Skeletal muscle tissue (tissue), 4 donors: ENCODE results near the gene STK26. TPM values are rescaled to one million over a fixed set of nuclear protein-coding genes. Genes with fewer than 3 reads are reported as not detected.
"Not testable (repeated sequence)": the region's sequence is repeated elsewhere in the genome, so short reads cannot be mapped to it uniquely, and the experiment has no call there.

Experiments used
- H3K27ac ChIP-seq: one replicate; pipeline ENCODE4 v1.7.0; 2013; ENCODE audit warnings: mild to moderate bottlenecking, low read depth, low read length, inconsistent platforms
- H3K27me3 ChIP-seq, 3 donors: one replicate each; pipeline ENCODE4 v1.7.0; 2013; ENCODE audit warnings: low read length in 3 of 3; ENCODE audit not compliant: control insufficient read depth in 3 of 3, insufficient read depth in 3 of 3
- H3K36me3 ChIP-seq, 3 donors: one replicate each; pipeline ENCODE4 v1.7.0; 2013; ENCODE audit warnings: low read length in 3 of 3; ENCODE audit not compliant: control insufficient read depth in 3 of 3, insufficient read depth in 3 of 3
- H3K4me1 ChIP-seq, 3 donors: one replicate each; pipeline ENCODE4 v1.7.0; 2013; ENCODE audit warnings: low read length in 3 of 3, mild to moderate bottlenecking in 3 of 3; ENCODE audit not compliant: control insufficient read depth in 3 of 3, insufficient read depth in 3 of 3
- H3K4me3 ChIP-seq, 3 donors: one replicate each; pipeline ENCODE4 v1.7.0; 2013; ENCODE audit warnings: low read length in 3 of 3
- H3K9ac ChIP-seq, 3 donors: one replicate each; pipeline ENCODE4 v1.7.0; 2013; ENCODE audit warnings: low read length in 3 of 3, mild to moderate bottlenecking in 3 of 3, moderate library complexity in 2 of 3, low read depth in 1 of 3
- H3K9me3 ChIP-seq, 3 donors: one replicate each; pipeline ENCODE4 v1.7.0; 2013; ENCODE audit warnings: low read length in 3 of 3; ENCODE audit not compliant: control insufficient read depth in 3 of 3
- total RNA-seq: library from RNA; depleted of rRNA; stranded (reverse); fragments of >200 nt; gene quantifications from one replicate; pipeline ENCODE4 v1.2.3, GENCODE V29; 2014
- donor health status: Osteomylitis.

STK26 gene
- total RNA-seq, 1 donor from 2014 or later, result 24.5 TPM

GRCh38 chrX:132088864-132089263, 65.8 kb downstream of the STK26 start:
- no peak overlapping the region for H3K27ac ChIP-seq
- no peaks in the 10 kb centered on the region for H3K36me3 ChIP-seq
- no peaks in the 10 kb centered on the region for H3K4me1 ChIP-seq
- H3K9me3 ChIP-seq, result no peaks in the 10 kb centered on the region
- no peak overlapping the region for H3K4me3 ChIP-seq
- peaks cover 0 to 3% (median 0%) of the 10 kb centered on the region in 3 donors for H3K27me3 ChIP-seq
- no peak overlapping the region for H3K9ac ChIP-seq

- Histone ChIP-seq H3K27me3 (peaks cover 0 to 3% (median 0%) of the 10 kb centered on the region in 3 donors), H3K36me3 (no peaks in the 10 kb centered on the region), H3K27ac (no peak overlapping the region), H3K9me3 (no peaks in the 10 kb centered on the region), H3K4me3 (no peak overlapping the region), H3K9ac (no peak overlapping the region), H3K4me1 (no peaks in the 10 kb centered on the region)
These were observed 67.5 kb downstream of the STK26 start for GRCh38 chrX:132090403-132091159.

- H3K9ac ChIP-seq, result no peak overlapping the region
- no peak overlapping the region for H3K4me3 ChIP-seq
- H3K4me1 ChIP-seq, result no peaks in the 10 kb centered on the region
- H3K27me3 ChIP-seq, result peaks cover 0 to 6% (median 0%) of the 10 kb centered on the region in 3 donors
- no peak overlapping the region for H3K27ac ChIP-seq
- H3K9me3 ChIP-seq, result no peaks in the 10 kb centered on the region
- H3K36me3 ChIP-seq, result no peaks in the 10 kb centered on the region
These were observed 69.5 kb downstream of the STK26 start for GRCh38 chrX:132092439-132093065.

GRCh38 chrX:132093239-132093860, 70.2 kb downstream of the STK26 start:
- Histone ChIP-seq H3K9ac (no peak overlapping the region), H3K9me3 (no peaks in the 10 kb centered on the region), H3K27ac (no peak overlapping the region), H3K27me3 (peaks cover 0 to 9% (median 0%) of the 10 kb centered on the region in 3 donors), H3K36me3 (no peaks in the 10 kb centered on the region), H3K4me1 (no peaks in the 10 kb centered on the region), H3K4me3 (no peak overlapping the region)

- H3K4me3 ChIP-seq, result no peak overlapping the region
- no peaks in the 10 kb centered on the region for H3K9me3 ChIP-seq
- peaks cover 0 to 9% (median 0%) of the 10 kb centered on the region in 3 donors for H3K27me3 ChIP-seq
- no peaks in the 10 kb centered on the region for H3K36me3 ChIP-seq
- no peak overlapping the region for H3K9ac ChIP-seq
- no peaks in the 10 kb centered on the region for H3K4me1 ChIP-seq
- no peak overlapping the region for H3K27ac ChIP-seq
These were observed 71.1 kb downstream of the STK26 start for GRCh38 chrX:132094164-132094563.

- not testable (repeated sequence) for H3K27me3 ChIP-seq, H3K4me1 ChIP-seq
These were observed 75.6 kb downstream of the STK26 start for GRCh38 chrX:132098704-132099103.

GRCh38 chrX:132101206-132101605, 78.1 kb downstream of the STK26 start:
- Histone ChIP-seq H3K4me3 (no peak overlapping the region), H3K27ac (no peak overlapping the region), H3K9me3 (no peaks in the 10 kb centered on the region), H3K4me1 (no peaks in the 10 kb centered on the region), H3K36me3 (no peaks in the 10 kb centered on the region), H3K27me3 (peaks cover 0 to 6% (median 0%) of the 10 kb centered on the region in 3 donors), H3K9ac (no peak overlapping the region)

More at GRCh38 chrX:132098704-132099103, 75.6 kb downstream of the STK26 start:
- not testable (repeated sequence) for H3K27ac ChIP-seq, H3K9me3 ChIP-seq, H3K4me3 ChIP-seq, H3K9ac ChIP-seq, H3K36me3 ChIP-seq

GRCh38 chrX:132101799-132102198, 78.7 kb downstream of the STK26 start:
- H3K4me1 ChIP-seq, result no peaks in the 10 kb centered on the region
- H3K27me3 ChIP-seq, result peaks cover 0 to 6% (median 0%) of the 10 kb centered on the region in 3 donors
- no peaks in the 10 kb centered on the region for H3K36me3 ChIP-seq
- H3K27ac ChIP-seq, result no peak overlapping the region
- H3K9me3 ChIP-seq, result no peaks in the 10 kb centered on the region
- no peak overlapping the region for H3K9ac ChIP-seq
- H3K4me3 ChIP-seq, result no peak overlapping the region

- Histone ChIP-seq H3K4me3 (no peak overlapping the region), H3K27ac (no peak overlapping the region), H3K9me3 (no peaks in the 10 kb centered on the region), H3K9ac (no peak overlapping the region), H3K36me3 (no peaks in the 10 kb centered on the region), H3K27me3 (peaks cover 0 to 4% (median 0%) of the 10 kb centered on the region in 3 donors), H3K4me1 (no peaks in the 10 kb centered on the region)
These were observed 84.2 kb downstream of the STK26 start for GRCh38 chrX:132107291-132107690.

GRCh38 chrX:132114607-132115006, 91.5 kb downstream of the STK26 start:
- no peaks in the 10 kb centered on the region for H3K9me3 ChIP-seq
- H3K9ac ChIP-seq, result no peak overlapping the region
- peaks cover 0 to 2% (median 0%) of the 10 kb centered on the region in 3 donors for H3K27me3 ChIP-seq
- H3K4me3 ChIP-seq, result no peak overlapping the region
- peaks cover 0 to 2% (median 0%) of the 10 kb centered on the region in 3 donors for H3K4me1 ChIP-seq
- H3K27ac ChIP-seq, result no peak overlapping the region
- H3K36me3 ChIP-seq, result no peaks in the 10 kb centered on the region
